Endothelial cell (in vitro differentiated cells): ENCODE measurements around the gene PCP2. TPM values are rescaled to one million over a fixed set of nuclear protein-coding genes. Genes with fewer than 3 reads are reported as not detected.

Experiments used
- DNase-seq: peaks from one replicate; pipeline ENCODE4 v3.0.0; 2021; ENCODE audit warnings: low spot score
- H3K27ac Mint-ChIP-seq: one replicate; pipeline ENCODE4 v1.8.0; 2021; ENCODE audit warnings: mixed read lengths, inconsistent platforms; ENCODE audit not compliant: unreplicated experiment
- H3K27me3 Mint-ChIP-seq: one replicate; pipeline ENCODE4 v1.8.0; 2021; ENCODE audit warnings: mild to moderate bottlenecking, moderate library complexity, mixed read lengths, inconsistent platforms; ENCODE audit not compliant: unreplicated experiment
- H3K36me3 Mint-ChIP-seq: one replicate; pipeline ENCODE4 v1.8.0; 2021; ENCODE audit warnings: mild to moderate bottlenecking, low read depth, mixed read lengths, inconsistent platforms; ENCODE audit not compliant: unreplicated experiment
- H3K4me1 Mint-ChIP-seq: one replicate; pipeline ENCODE4 v1.8.0; 2021; ENCODE audit warnings: mild to moderate bottlenecking, mixed read lengths, inconsistent platforms; ENCODE audit not compliant: unreplicated experiment
- H3K4me3 Mint-ChIP-seq: one replicate; pipeline ENCODE4 v1.8.0; 2021; ENCODE audit warnings: mild to moderate bottlenecking, mixed read lengths, inconsistent platforms; ENCODE audit not compliant: unreplicated experiment
- H3K9me3 Mint-ChIP-seq: one replicate; pipeline ENCODE4 v1.8.0; 2021; ENCODE audit warnings: mixed read lengths, inconsistent platforms; ENCODE audit not compliant: unreplicated experiment
- CTCF ChIP-seq: fragments of 200-600 bp; sonication (generic); IDR thresholded peaks from one replicate; pipeline ENCODE4 v1.5.0; 2021; ENCODE audit warnings: antibody characterized with exemption; ENCODE audit not compliant: unreplicated experiment
- total RNA-seq: library from RNA; stranded (reverse); fragmentation: NEBNext Ultra II Directional; extraction: Animal tissue kit (Norgen Biotek cat#: 25700); gene quantifications from one replicate; pipeline ENCODE4 v1.2.1, GENCODE V29; 2021; ENCODE audit not compliant: unreplicated experiment

PCP2 gene
- total RNA-seq, 1 donor from 2014 or later: not detected

- no peak for DNase-seq
- Mint-ChIP-seq H3K4me1 (no peaks in the 10 kb centered on the region), H3K27ac (no peak overlapping the region)
Measured at GRCh38 chr19:7614859-7615741, 18.4 kb downstream of the PCP2 start.

GRCh38 chr19:7612282-7613274 is 20.9 kb downstream of the PCP2 start:
- no peak for DNase-seq
- no peak overlapping the region for H3K4me3 Mint-ChIP-seq
- no peak overlapping the region for H3K27ac Mint-ChIP-seq
- TF ChIP-seq CTCF: no peak
- H3K9me3 Mint-ChIP-seq: no peaks in the 10 kb centered on the region
- H3K4me1 Mint-ChIP-seq: no peaks in the 10 kb centered on the region
- peaks cover 3% of the 10 kb centered on the region for H3K36me3 Mint-ChIP-seq
- H3K27me3 Mint-ChIP-seq: peaks cover 8% of the 10 kb centered on the region

More at GRCh38 chr19:7614859-7615741, 18.4 kb downstream of the PCP2 start:
- Mint-ChIP-seq H3K27me3 (peaks cover 6% of the 10 kb centered on the region), H3K36me3 (peaks cover 7% of the 10 kb centered on the region), H3K9me3 (no peaks in the 10 kb centered on the region), H3K4me3 (no peak overlapping the region)
- no peak for TF ChIP-seq CTCF

DNA sequence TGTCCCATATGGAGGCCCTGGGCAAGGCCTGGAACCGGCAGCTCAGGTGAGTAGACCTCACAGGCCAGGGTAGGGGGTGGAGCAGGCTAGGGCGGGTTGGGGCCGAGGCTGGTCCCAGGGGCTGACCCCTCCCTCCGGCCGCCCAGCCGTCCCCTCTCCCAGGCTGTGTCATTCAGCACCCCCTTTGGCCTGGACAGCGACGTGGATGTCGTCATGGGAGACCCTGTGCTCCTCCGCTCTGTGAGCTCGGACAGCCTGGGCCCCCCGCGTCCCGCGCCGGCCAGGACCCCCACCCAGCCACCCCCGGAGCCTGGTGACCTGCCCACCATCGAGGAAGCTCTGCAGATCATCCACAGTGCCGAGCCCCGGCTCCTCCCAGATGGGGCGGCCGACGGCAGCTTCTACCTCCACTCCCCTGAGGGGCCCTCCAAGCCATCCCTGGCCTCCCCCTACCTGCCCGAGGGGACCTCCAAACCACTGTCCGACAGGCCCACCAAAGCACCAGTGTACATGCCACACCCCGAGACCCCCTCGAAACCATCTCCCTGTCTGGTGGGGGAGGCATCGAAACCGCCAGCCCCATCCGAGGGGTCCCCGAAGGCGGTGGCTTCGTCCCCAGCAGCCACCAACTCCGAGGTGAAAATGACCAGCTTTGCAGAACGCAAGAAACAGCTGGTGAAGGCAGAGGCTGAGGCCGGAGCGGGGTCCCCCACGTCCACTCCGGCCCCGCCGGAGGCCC is 21.8 kb downstream of the PCP2 start:
- Mint-ChIP-seq H3K27me3 (peaks cover 8% of the 10 kb centered on the region), H3K4me1 (no peaks in the 10 kb centered on the region), H3K4me3 (no peak overlapping the region), H3K36me3 (peaks cover 3% of the 10 kb centered on the region), H3K9me3 (no peaks in the 10 kb centered on the region), H3K27ac (no peak overlapping the region)
- no peak for DNase-seq
- TF ChIP-seq CTCF: no peak

DNA sequence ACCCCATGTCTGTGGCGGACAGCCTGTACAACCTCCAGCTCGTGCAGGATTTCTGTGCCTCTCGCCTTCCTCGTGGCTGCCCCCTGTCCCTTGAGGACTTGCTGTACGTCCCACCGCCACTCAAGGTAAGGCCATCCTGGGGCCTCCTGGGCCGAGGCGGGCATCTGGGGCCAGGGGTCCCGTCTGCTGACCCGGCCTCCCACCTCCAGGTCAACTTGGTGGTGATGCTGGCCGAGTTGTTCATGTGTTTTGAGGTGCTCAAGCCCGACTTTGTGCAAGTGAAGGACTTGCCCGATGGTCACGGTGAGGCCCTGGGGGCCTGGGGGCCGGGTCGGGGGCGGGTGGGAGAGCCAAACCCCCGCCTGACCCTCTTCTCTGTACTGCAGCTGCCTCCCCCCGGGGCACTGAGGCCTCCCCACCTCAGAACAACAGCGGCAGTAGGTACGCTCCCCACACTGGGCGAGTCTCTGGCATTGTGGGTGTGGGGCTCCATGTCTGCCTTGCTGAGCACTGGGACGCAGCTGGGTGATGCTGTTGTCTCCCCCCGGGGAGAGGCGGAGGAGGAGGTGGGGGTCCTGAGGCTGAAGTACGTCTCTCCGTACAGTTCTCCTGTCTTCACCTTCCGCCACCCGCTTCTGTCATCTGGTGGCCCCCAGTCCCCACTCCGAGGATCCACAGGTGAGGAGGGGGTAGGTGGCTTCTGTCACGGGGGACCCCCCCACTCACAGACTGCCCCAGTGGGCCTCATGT is 22.9 kb downstream of the PCP2 start:
- Mint-ChIP-seq H3K27me3 (peaks cover 8% of the 10 kb centered on the region), H3K9me3 (no peaks in the 10 kb centered on the region)

More for the DNA sequence above, 22.9 kb downstream of the PCP2 start:
- H3K36me3 Mint-ChIP-seq: peaks cover 3% of the 10 kb centered on the region
- no peak overlapping the region for H3K4me3 Mint-ChIP-seq
- no peak overlapping the region for H3K27ac Mint-ChIP-seq
- DNase-seq: no peak
- TF ChIP-seq CTCF: no peak
- H3K4me1 Mint-ChIP-seq: no peaks in the 10 kb centered on the region
